ENCODE results near the gene THSD7A.

THSD7A gene

DNA sequence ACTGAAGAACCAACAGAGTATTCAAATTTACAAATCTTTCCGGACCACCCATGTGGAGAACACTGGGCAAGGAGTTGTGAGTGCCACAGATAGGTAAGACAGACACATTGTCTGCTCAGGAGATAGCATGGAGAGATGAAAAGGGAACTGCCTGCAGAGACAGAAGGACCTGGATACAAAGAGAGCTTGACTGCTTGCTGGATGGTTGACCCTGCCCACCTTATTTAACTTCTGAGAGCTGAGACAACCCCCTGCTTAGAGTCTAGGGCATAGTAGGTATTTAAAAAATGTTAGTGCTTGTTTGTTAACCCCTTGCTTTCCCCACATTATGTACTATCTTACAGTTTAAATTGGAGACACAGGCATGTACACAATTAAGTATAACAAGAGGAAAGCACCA, 314.1 kb downstream of the THSD7A start:
- Histone ChIP-seq H3K9me3 (ENCODE audit: insufficient read depth, low read depth, low read length) (peaks cover 1% of the 10 kb centered on the region), H2AK5ac (ENCODE audit: low read length) (no peak overlapping the region), H3K9ac (ENCODE audit: low read length) (no peak overlapping the region), H3K23ac (ENCODE audit: low read length) (no peak overlapping the region), H4K8ac (ENCODE audit: low read depth, low read length) (no peak overlapping the region), H3K36me3 (ENCODE audit: control insufficient read depth in 1 of 2, insufficient read depth in 2 of 2, low read length in 2 of 2) (no peaks in the 10 kb centered on the region), H3K79me1 (ENCODE audit: low read length) (no peaks in the 10 kb centered on the region), H2BK5ac (ENCODE audit: low read depth, low read length, poor library complexity) (no peak overlapping the region), H3K4me1 (ENCODE audit: control insufficient read depth in 1 of 2, insufficient read depth in 2 of 2, low read length in 2 of 2) (no peaks in the 10 kb centered on the region), H2BK12ac (ENCODE audit: low read length) (no peak overlapping the region), H3K27ac (ENCODE audit: low read depth, low read length) (no peak overlapping the region), H3K79me2 (ENCODE audit: control insufficient read depth, insufficient read depth, low read length, poor library complexity) (no peaks in the 10 kb centered on the region), H3K4me3 (ENCODE audit: low read depth, low read length) (no peak overlapping the region), H4K12ac (ENCODE audit: low read depth, low read length) (no peak overlapping the region), H4K91ac (ENCODE audit: low read depth, low read length) (no peak overlapping the region), H3K14ac (ENCODE audit: low read length) (no peak overlapping the region), H3K4ac (ENCODE audit: low read depth, low read length) (no peak overlapping the region), H2BK120ac (ENCODE audit: insufficient read depth, low read length, poor library complexity) (no peak overlapping the region), H3K27me3 (ENCODE audit: insufficient read depth, low read length) (no peaks in the 10 kb centered on the region), H3K4me2 (ENCODE audit: low read length) (no peak overlapping the region), H2AFZ (ENCODE audit: insufficient read depth, low read length, poor library complexity) (no peak overlapping the region), H3K18ac (ENCODE audit: low read length) (no peak overlapping the region)
- WGBS (ENCODE audit: extremely low coverage, insufficient coverage, insufficient read length) = no CpG with 5 or more reads among the region's 1 CpG
- DNase-seq = no peak

GRCh38 chr7:11516328-11516727, 315.7 kb downstream of the THSD7A start:
- Histone ChIP-seq H3K14ac (ENCODE audit: low read length) (no peak overlapping the region), H4K12ac (ENCODE audit: low read depth, low read length) (no peak overlapping the region), H3K9me3 (ENCODE audit: insufficient read depth, low read depth, low read length) (peaks cover 1% of the 10 kb centered on the region), H4K91ac (ENCODE audit: low read depth, low read length) (no peak overlapping the region), H3K27ac (ENCODE audit: low read depth, low read length) (no peak overlapping the region), H3K36me3 (ENCODE audit: control insufficient read depth in 1 of 2, insufficient read depth in 2 of 2, low read length in 2 of 2) (no peaks in the 10 kb centered on the region), H2AK5ac (ENCODE audit: low read length) (no peak overlapping the region), H2BK12ac (ENCODE audit: low read length) (no peak overlapping the region), H4K8ac (ENCODE audit: low read depth, low read length) (no peak overlapping the region), H3K27me3 (ENCODE audit: insufficient read depth, low read length) (no peaks in the 10 kb centered on the region), H3K23ac (ENCODE audit: low read length) (no peak overlapping the region), H3K4me1 (ENCODE audit: control insufficient read depth in 1 of 2, insufficient read depth in 2 of 2, low read length in 2 of 2) (no peaks in the 10 kb centered on the region), H3K4me2 (ENCODE audit: low read length) (no peak overlapping the region), H3K9ac (ENCODE audit: low read length) (no peak overlapping the region), H3K79me1 (ENCODE audit: low read length) (no peaks in the 10 kb centered on the region), H3K18ac (ENCODE audit: low read length) (no peak overlapping the region), H3K4me3 (ENCODE audit: low read depth, low read length) (no peak overlapping the region), H3K79me2 (ENCODE audit: control insufficient read depth, insufficient read depth, low read length, poor library complexity) (no peaks in the 10 kb centered on the region), H2BK5ac (ENCODE audit: low read depth, low read length, poor library complexity) (no peak overlapping the region), H2AFZ (ENCODE audit: insufficient read depth, low read length, poor library complexity) (no peak overlapping the region), H3K4ac (ENCODE audit: low read depth, low read length) (no peak overlapping the region), H2BK120ac (ENCODE audit: insufficient read depth, low read length, poor library complexity) (no peak overlapping the region)
- no peak for DNase-seq
- WGBS (ENCODE audit: extremely low coverage, insufficient coverage, insufficient read length) = no CpG with 5 or more reads among the region's 3 CpGs

GRCh38 chr7:11513460-11513859, 318.5 kb downstream of the THSD7A start:
- H3K18ac ChIP-seq (ENCODE audit: low read length) = no peak overlapping the region
- no peaks in the 10 kb centered on the region for H3K4me1 ChIP-seq (ENCODE audit: control insufficient read depth in 1 of 2, insufficient read depth in 2 of 2, low read length in 2 of 2)
- no peak overlapping the region for H2BK120ac ChIP-seq (ENCODE audit: insufficient read depth, low read length, poor library complexity)
- no peak overlapping the region for H4K8ac ChIP-seq (ENCODE audit: low read depth, low read length)
- no peak overlapping the region for H3K23ac ChIP-seq (ENCODE audit: low read length)
- no peak overlapping the region for H4K91ac ChIP-seq (ENCODE audit: low read depth, low read length)
- H3K4ac ChIP-seq (ENCODE audit: low read depth, low read length) = no peak overlapping the region
- no peak overlapping the region for H2BK12ac ChIP-seq (ENCODE audit: low read length)
- no peak overlapping the region for H3K4me3 ChIP-seq (ENCODE audit: low read depth, low read length)
- H3K27me3 ChIP-seq (ENCODE audit: insufficient read depth, low read length) = no peaks in the 10 kb centered on the region
- no peaks in the 10 kb centered on the region for H3K79me1 ChIP-seq (ENCODE audit: low read length)
- no peaks in the 10 kb centered on the region for H3K79me2 ChIP-seq (ENCODE audit: control insufficient read depth, insufficient read depth, low read length, poor library complexity)
- peaks cover 1% of the 10 kb centered on the region for H3K9me3 ChIP-seq (ENCODE audit: insufficient read depth, low read depth, low read length)
- no peak overlapping the region for H3K14ac ChIP-seq (ENCODE audit: low read length)
- no peak for DNase-seq
- WGBS (ENCODE audit: extremely low coverage, insufficient coverage, insufficient read length) = no CpG with 5 or more reads among the region's 1 CpG
- H2AFZ ChIP-seq (ENCODE audit: insufficient read depth, low read length, poor library complexity) = no peak overlapping the region
- H3K4me2 ChIP-seq (ENCODE audit: low read length) = no peak overlapping the region
- H3K27ac ChIP-seq (ENCODE audit: low read depth, low read length) = no peak overlapping the region
- H2AK5ac ChIP-seq (ENCODE audit: low read length) = no peak overlapping the region
- H3K9ac ChIP-seq (ENCODE audit: low read length) = no peak overlapping the region
- no peaks in the 10 kb centered on the region for H3K36me3 ChIP-seq (ENCODE audit: control insufficient read depth in 1 of 2, insufficient read depth in 2 of 2, low read length in 2 of 2)
- H2BK5ac ChIP-seq (ENCODE audit: low read depth, low read length, poor library complexity) = no peak overlapping the region
- no peak overlapping the region for H4K12ac ChIP-seq (ENCODE audit: low read depth, low read length)

DNA sequence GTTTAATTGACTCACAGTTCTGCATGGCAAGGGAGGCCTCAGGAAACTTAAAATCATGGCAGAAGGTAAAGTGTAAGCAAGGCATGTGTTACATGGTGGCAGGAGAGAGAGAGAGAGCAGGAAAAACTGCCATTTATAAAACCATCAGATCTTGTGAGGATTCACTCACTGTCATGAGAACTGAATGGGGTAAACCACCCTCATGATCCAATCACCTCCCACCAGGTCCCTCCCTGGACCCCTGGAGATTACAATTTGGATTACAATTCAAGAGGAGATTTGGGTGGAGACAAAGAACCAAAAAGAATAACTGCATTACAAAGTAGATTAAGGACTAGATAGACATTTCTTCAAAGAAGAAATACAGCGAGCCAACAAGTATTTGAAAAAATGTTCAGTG, 324.1 kb downstream of the THSD7A start:
- Histone ChIP-seq H3K18ac (ENCODE audit: low read length) (no peak overlapping the region), H3K9me3 (ENCODE audit: insufficient read depth, low read depth, low read length) (no peaks in the 10 kb centered on the region), H2AK5ac (ENCODE audit: low read length) (no peak overlapping the region), H4K91ac (ENCODE audit: low read depth, low read length) (no peak overlapping the region), H3K4me1 (ENCODE audit: control insufficient read depth in 1 of 2, insufficient read depth in 2 of 2, low read length in 2 of 2) (no peaks in the 10 kb centered on the region), H3K27ac (ENCODE audit: low read depth, low read length) (no peak overlapping the region), H3K4me2 (ENCODE audit: low read length) (no peak overlapping the region), H3K4me3 (ENCODE audit: low read depth, low read length) (no peak overlapping the region), H3K23ac (ENCODE audit: low read length) (no peak overlapping the region), H4K8ac (ENCODE audit: low read depth, low read length) (no peak overlapping the region), H4K12ac (ENCODE audit: low read depth, low read length) (no peak overlapping the region), H2BK12ac (ENCODE audit: low read length) (no peak overlapping the region), H2BK5ac (ENCODE audit: low read depth, low read length, poor library complexity) (no peak overlapping the region), H3K9ac (ENCODE audit: low read length) (no peak overlapping the region), H3K79me2 (ENCODE audit: control insufficient read depth, insufficient read depth, low read length, poor library complexity) (no peaks in the 10 kb centered on the region), H3K14ac (ENCODE audit: low read length) (no peak overlapping the region), H3K79me1 (ENCODE audit: low read length) (no peaks in the 10 kb centered on the region), H3K36me3 (ENCODE audit: control insufficient read depth in 1 of 2, insufficient read depth in 2 of 2, low read length in 2 of 2) (no peaks in the 10 kb centered on the region), H2BK120ac (ENCODE audit: insufficient read depth, low read length, poor library complexity) (no peak overlapping the region), H3K4ac (ENCODE audit: low read depth, low read length) (no peak overlapping the region), H2AFZ (ENCODE audit: insufficient read depth, low read length, poor library complexity) (no peak overlapping the region), H3K27me3 (ENCODE audit: insufficient read depth, low read length) (no peaks in the 10 kb centered on the region)
- WGBS (ENCODE audit: extremely low coverage, insufficient coverage, insufficient read length) = no CpG with 5 or more reads among the region's 1 CpG
- DNase-seq = no peak

DNA sequence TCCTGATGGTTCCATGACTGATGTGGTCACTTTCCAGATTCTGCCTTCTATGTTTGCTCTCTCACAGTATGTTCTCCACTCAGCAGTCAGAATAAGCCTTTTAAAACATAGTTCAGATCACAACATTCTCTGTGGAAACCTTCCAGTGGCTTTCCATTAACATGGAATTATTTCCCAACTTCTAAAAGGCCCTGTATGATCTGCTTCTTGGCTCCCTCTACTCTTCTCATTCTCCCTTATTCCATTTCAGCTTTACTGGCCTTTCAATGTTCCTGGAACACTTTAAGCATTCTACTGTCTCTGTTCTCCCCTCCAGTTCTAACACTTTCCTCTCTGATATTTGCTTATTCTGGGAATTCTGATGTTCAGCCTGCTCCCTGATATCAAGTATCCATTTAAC, 325.6 kb downstream of the THSD7A start:
- Histone ChIP-seq H3K9me3 (ENCODE audit: insufficient read depth, low read depth, low read length) (no peaks in the 10 kb centered on the region), H2BK12ac (ENCODE audit: low read length) (no peak overlapping the region), H3K9ac (ENCODE audit: low read length) (no peak overlapping the region), H4K12ac (ENCODE audit: low read depth, low read length) (no peak overlapping the region), H2AFZ (ENCODE audit: insufficient read depth, low read length, poor library complexity) (no peak overlapping the region), H3K79me1 (ENCODE audit: low read length) (no peaks in the 10 kb centered on the region), H3K14ac (ENCODE audit: low read length) (no peak overlapping the region), H4K91ac (ENCODE audit: low read depth, low read length) (no peak overlapping the region), H3K27me3 (ENCODE audit: insufficient read depth, low read length) (no peaks in the 10 kb centered on the region), H2BK5ac (ENCODE audit: low read depth, low read length, poor library complexity) (no peak overlapping the region), H2AK5ac (ENCODE audit: low read length) (no peak overlapping the region), H3K4me2 (ENCODE audit: low read length) (no peak overlapping the region), H3K23ac (ENCODE audit: low read length) (no peak overlapping the region), H3K18ac (ENCODE audit: low read length) (no peak overlapping the region), H4K8ac (ENCODE audit: low read depth, low read length) (no peak overlapping the region), H3K27ac (ENCODE audit: low read depth, low read length) (no peak overlapping the region), H3K4ac (ENCODE audit: low read depth, low read length) (no peak overlapping the region), H3K79me2 (ENCODE audit: control insufficient read depth, insufficient read depth, low read length, poor library complexity) (no peaks in the 10 kb centered on the region), H3K4me1 (ENCODE audit: control insufficient read depth in 1 of 2, insufficient read depth in 2 of 2, low read length in 2 of 2) (no peaks in the 10 kb centered on the region), H3K36me3 (ENCODE audit: control insufficient read depth in 1 of 2, insufficient read depth in 2 of 2, low read length in 2 of 2) (no peaks in the 10 kb centered on the region), H2BK120ac (ENCODE audit: insufficient read depth, low read length, poor library complexity) (no peak overlapping the region), H3K4me3 (ENCODE audit: low read depth, low read length) (no peak overlapping the region)
- no peak for DNase-seq

All from trophoblast cell (in vitro differentiated cells and primary cell).